H9 (cell line): ENCODE measurements around the gene KAZN. TPM values are rescaled to one million over a fixed set of nuclear protein-coding genes. Genes with fewer than 3 reads are reported as not detected.

ENCODE experiments used
- DNase-seq: peaks from one replicate; pipeline ENCODE4 v3.0.0-alpha.2; 2017
- H2AFZ ChIP-seq: one replicate; pipeline ENCODE4 v1.6.1; 2013; ENCODE audit warnings: mild to moderate bottlenecking, low read length, control low read depth, moderate library complexity
- H2AK5ac ChIP-seq: 2 replicates; pipeline ENCODE4 v1.6.1; 2013; ENCODE audit warnings: low read length, control low read depth, mixed read lengths; ENCODE audit not compliant: insufficient read length
- H2BK120ac ChIP-seq: one replicate; pipeline ENCODE4 v1.6.1; 2013; ENCODE audit warnings: low read depth, mild to moderate bottlenecking, low read length, control low read depth, inconsistent platforms; ENCODE audit not compliant: poor library complexity, severe bottlenecking
- H2BK12ac ChIP-seq: 2 replicates; pipeline ENCODE4 v1.6.1; 2013; ENCODE audit warnings: low read length, control low read depth, mixed read lengths, low read depth; ENCODE audit not compliant: insufficient read length
- H2BK15ac ChIP-seq: 2 replicates; pipeline ENCODE4 v1.6.1; 2013; ENCODE audit warnings: low read depth, low read length, control low read depth
- H2BK20ac ChIP-seq: one replicate; pipeline ENCODE4 v1.6.1; 2013; ENCODE audit warnings: low read depth, mild to moderate bottlenecking, low read length, control low read depth, inconsistent platforms; ENCODE audit not compliant: poor library complexity, severe bottlenecking
- H2BK5ac ChIP-seq: 2 replicates; pipeline ENCODE4 v1.6.1; 2013; ENCODE audit warnings: low read length, control low read depth, mixed read lengths; ENCODE audit not compliant: insufficient read length
- H3K14ac ChIP-seq: 2 replicates; pipeline ENCODE4 v1.6.1; 2013; ENCODE audit warnings: low read length, control low read depth; ENCODE audit not compliant: insufficient read depth
- H3K18ac ChIP-seq: 2 replicates; pipeline ENCODE4 v1.6.1; 2013; ENCODE audit warnings: low read depth, mild to moderate bottlenecking, mixed read lengths, low read length, control low read depth; ENCODE audit not compliant: insufficient read length
- H3K23ac ChIP-seq: 2 replicates; pipeline ENCODE4 v1.6.1; 2013; ENCODE audit warnings: low read length, control low read depth, mixed read lengths, low read depth; ENCODE audit not compliant: insufficient read length
- H3K23me2 ChIP-seq: 2 replicates; pipeline ENCODE4 v1.6.1; 2013; ENCODE audit warnings: low read depth, mild to moderate bottlenecking, mixed read lengths, low read length, control low read depth; ENCODE audit not compliant: insufficient read length, poor library complexity, severe bottlenecking
- H3K27ac ChIP-seq: 2 replicates; pipeline ENCODE4 v1.5.1; 2013; ENCODE audit warnings: low read length, control low read depth, mixed read lengths, low read depth; ENCODE audit not compliant: insufficient read length
- H3K27me3 ChIP-seq: 2 replicates; pipeline ENCODE4 v1.6.1; 2013; ENCODE audit warnings: low read length, control low read depth, inconsistent platforms; ENCODE audit not compliant: insufficient read depth
- H3K4ac ChIP-seq: 2 replicates; pipeline ENCODE4 v1.6.1; 2013; ENCODE audit warnings: low read depth, mild to moderate bottlenecking, control low read depth, inconsistent platforms, low read length, moderate library complexity
- H3K4me1 ChIP-seq: 2 replicates; pipeline ENCODE4 v1.6.1; 2013; ENCODE audit warnings: low read length, control low read depth, inconsistent platforms; ENCODE audit not compliant: insufficient read depth
- H3K4me2 ChIP-seq: 2 replicates; pipeline ENCODE4 v1.6.1; 2013; ENCODE audit warnings: low read length, control low read depth, mixed read lengths; ENCODE audit not compliant: insufficient read length, insufficient read depth
- H3K56ac ChIP-seq: 2 replicates; pipeline ENCODE4 v1.6.1; 2013; ENCODE audit warnings: low read depth, mild to moderate bottlenecking, mixed read lengths, low read length, control low read depth; ENCODE audit not compliant: insufficient read length
- H3K79me1 ChIP-seq: 2 replicates; pipeline ENCODE4 v1.6.1; 2013; ENCODE audit warnings: low read depth, mild to moderate bottlenecking, moderate library complexity, low read length, control low read depth, inconsistent platforms; ENCODE audit not compliant: insufficient read depth, poor library complexity, severe bottlenecking
- H3K79me2 ChIP-seq: 2 replicates; pipeline ENCODE4 v1.6.1; 2013; ENCODE audit warnings: low read length, control low read depth, inconsistent platforms; ENCODE audit not compliant: insufficient read depth
- H3K9ac ChIP-seq: 2 replicates; pipeline ENCODE4 v1.6.1; 2013; ENCODE audit warnings: low read length, control low read depth, mixed read lengths; ENCODE audit not compliant: insufficient read length; ENCODE audit errors: extremely low read depth
- H3K9me3 ChIP-seq: one replicate; pipeline ENCODE4 v1.6.1; 2013; ENCODE audit warnings: low read depth, low read length, inconsistent platforms; ENCODE audit not compliant: control insufficient read depth
- H3T11ph ChIP-seq: one replicate; pipeline ENCODE4 v1.6.1; 2013; ENCODE audit warnings: mild to moderate bottlenecking, low read length, control low read depth, inconsistent platforms
- H4K20me1 ChIP-seq: one replicate; pipeline ENCODE4 v1.6.1; 2013; ENCODE audit not compliant: control insufficient read depth, insufficient read length, insufficient read depth
- H4K5ac ChIP-seq: 2 replicates; pipeline ENCODE4 v1.6.1; 2013; ENCODE audit warnings: low read depth, mild to moderate bottlenecking, mixed read lengths, low read length, control low read depth; ENCODE audit not compliant: insufficient read length
- H4K8ac ChIP-seq: replicated peaks from 2 replicates; pipeline ENCODE4 v1.6.1; 2013; ENCODE audit warnings: low read length, control low read depth, mixed read lengths, low read depth; ENCODE audit not compliant: insufficient read length
- H4K91ac ChIP-seq: 2 replicates; pipeline ENCODE4 v1.6.1; 2013; ENCODE audit warnings: low read depth, mild to moderate bottlenecking, moderate library complexity, mixed read lengths, low read length, control low read depth; ENCODE audit not compliant: insufficient read length
- H3K27ac Mint-ChIP-seq, 3 experiments: 2 replicates in 2 of 3; 3 replicates in 1 of 3; pipeline ENCODE4 v1.8.0; 2020 to 2021; ENCODE audit warnings: mixed read lengths in 3 of 3, mild to moderate bottlenecking in 1 of 3, moderate library complexity in 1 of 3
- H3K27me3 Mint-ChIP-seq: 2 replicates; pipeline ENCODE4 v1.8.0; 2021; ENCODE audit warnings: low read depth, mild to moderate bottlenecking, moderate library complexity, mixed read lengths
- H3K36me3 Mint-ChIP-seq, 3 experiments: 2 replicates in 2 of 3; 3 replicates in 1 of 3; pipeline ENCODE4 v1.8.0; 2020 to 2021; ENCODE audit warnings: low read depth in 3 of 3, mixed read lengths in 3 of 3; ENCODE audit not compliant: insufficient read depth in 1 of 3
- H3K4me1 Mint-ChIP-seq, 2 experiments: 2 replicates each; pipeline ENCODE4 v1.8.0; 2020; ENCODE audit warnings: mixed read lengths in 2 of 2
- H3K4me3 Mint-ChIP-seq, 2 experiments: 2 replicates in 1 of 2; 3 replicates in 1 of 2; pipeline ENCODE4 v1.8.0; 2020 to 2021; ENCODE audit warnings: mild to moderate bottlenecking in 2 of 2, mixed read lengths in 2 of 2, moderate library complexity in 1 of 2
- H3K9me3 Mint-ChIP-seq, 2 experiments: 2 replicates in 1 of 2; 3 replicates in 1 of 2; pipeline ENCODE4 v1.8.0; 2020; ENCODE audit warnings: mild to moderate bottlenecking in 2 of 2, mixed read lengths in 2 of 2, moderate library complexity in 1 of 2
- CTCF ChIP-seq: fragments of 200-600 bp; sonication (generic); conservative IDR thresholded peaks from 3 replicates; pipeline ENCODE4 v1.8.0; 2021; ENCODE audit warnings: antibody characterized with exemption, mild to moderate bottlenecking
- whole genome bisulfite sequencing: extraction: QIAGEN DNeasy Blood & Tissue Kit; methylation state at CpG from one replicate; pipeline ENCODE4 v1.1.7; 2013; ENCODE audit warnings: missing lambda C conversion rate, low lambda C conversion rate, mixed read lengths; ENCODE audit not compliant: insufficient read length; ENCODE audit errors: extremely low coverage; 5-methylcytosine and 5-hydroxymethylcytosine counted together
- total RNA-seq: library from RNA; stranded (reverse); gene quantifications from 2 replicates; pipeline ENCODE4 v1.2.1, GENCODE V29; 2021

Gene KAZN
- total RNA-seq, 1 experiment from 2014 or later = 7.6 TPM

- H2BK120ac ChIP-seq = no peak overlapping the region
- Mint-ChIP-seq H3K36me3 (peaks cover 5 to 10% (median 8%) of the 10 kb centered on the region in 3 experiments; a peak in 6 of 7 replicates), H3K27me3 (peaks cover 24% of the 10 kb centered on the region), H3K27ac (no peak overlapping the region), H3K9me3 (peaks cover 13 to 19% of the 10 kb centered on the region in 2 experiments), H3K4me3 (no peak overlapping the region), H3K4me1 (peaks cover 5% of the 10 kb centered on the region in 2 experiments)
- no peaks in the 10 kb centered on the region for H3K79me2 ChIP-seq
- H3K27ac ChIP-seq = no peak overlapping the region
- H2AFZ ChIP-seq = no peak overlapping the region
- no peak for DNase-seq
- H4K5ac ChIP-seq = no peak overlapping the region
- no peak overlapping the region for H3T11ph ChIP-seq
- H3K23me2 ChIP-seq = no peaks in the 10 kb centered on the region
- H3K56ac ChIP-seq = no peak overlapping the region
- no peak overlapping the region for H2AK5ac ChIP-seq
- TF ChIP-seq CTCF = no peak
- no peak overlapping the region for H2BK15ac ChIP-seq
- H4K8ac ChIP-seq = no peak overlapping the region
- no peaks in the 10 kb centered on the region for H3K79me1 ChIP-seq
- no peak overlapping the region for H3K23ac ChIP-seq
- H4K91ac ChIP-seq = no peak overlapping the region
- no peak overlapping the region for H3K4ac ChIP-seq
- no peak overlapping the region for H2BK20ac ChIP-seq
- H3K18ac ChIP-seq = no peak overlapping the region
- no CpG with 5 or more reads among the region's 4 CpGs for WGBS
- no peaks in the 10 kb centered on the region for H3K27me3 ChIP-seq
- no peak overlapping the region for H3K4me2 ChIP-seq
- no peak overlapping the region for H3K9ac ChIP-seq
- no peak overlapping the region for H3K14ac ChIP-seq
- H4K20me1 ChIP-seq = no peaks in the 10 kb centered on the region
- no peak overlapping the region for H2BK5ac ChIP-seq
- H3K4me1 ChIP-seq = no peaks in the 10 kb centered on the region
- no peak overlapping the region for H2BK12ac ChIP-seq
- H3K9me3 ChIP-seq = no peaks in the 10 kb centered on the region
Observed at GRCh38 chr1:15129944-15130343, 531.5 kb downstream of the KAZN start.
